Activated T-helper 1 cell treated with anti-CD3 and anti-CD28 coated beads, Interleukin-12 subunit alpha, Interleukin-12 subunit beta, Interleukin-2, Interleukin-4 antibody, amounts not matched to agents 30 ng/mL and 10 ng/mL and 1 ng/mL, durations not matched to agents 14 hours and 24 hours and 36 hours (primary cell): ENCODE results near the gene GIPC2. TPM values are rescaled to one million over a fixed set of nuclear protein-coding genes. Genes with fewer than 3 reads are reported as not detected.
"Not testable (repeated sequence)": the region's sequence is repeated elsewhere in the genome, so short reads cannot be mapped to it uniquely, and the experiment has no call there.

Experiments
- DNase-seq: peaks from one replicate; pipeline ENCODE4 v3.0.0; 2021; ENCODE audit warnings: low spot score
- H3K27ac Mint-ChIP-seq: one replicate; pipeline ENCODE4 v1.8.0; 2021; ENCODE audit warnings: mild to moderate bottlenecking, mixed read lengths
- H3K27me3 Mint-ChIP-seq: one replicate; pipeline ENCODE4 v1.8.0; 2022; ENCODE audit warnings: mild to moderate bottlenecking, moderate library complexity, mixed read lengths; ENCODE audit not compliant: insufficient read depth
- H3K36me3 Mint-ChIP-seq: one replicate; pipeline ENCODE4 v1.8.0; 2021; ENCODE audit warnings: low read depth, mixed read lengths
- H3K4me1 Mint-ChIP-seq: one replicate; pipeline ENCODE4 v1.8.0; 2021; ENCODE audit warnings: low read depth, mixed read lengths
- H3K4me3 Mint-ChIP-seq: one replicate; pipeline ENCODE4 v1.8.0; 2021; ENCODE audit warnings: mild to moderate bottlenecking, moderate library complexity, mixed read lengths
- H3K9me3 Mint-ChIP-seq: one replicate; pipeline ENCODE4 v1.8.0; 2021; ENCODE audit warnings: mixed read lengths
- intact Hi-C: fragments of 100-400 bp; cut with micrococcal nuclease; formaldehyde crosslinking; loops from one replicate; pipeline ENCODE4 v1.15.1; 2024
- total RNA-seq: library from RNA; stranded (reverse); gene quantifications from 2 replicates; pipeline ENCODE4 v1.2.3, GENCODE V29; 2022

Gene GIPC2
- 0.05 TPM in 1 of 2 replicates, not detected in the other for total RNA-seq

- peak within 1 kb of the TSS; percentile 74 for H3K4me3 Mint-ChIP-seq
- no peaks in the 10 kb centered on the region for H3K36me3 Mint-ChIP-seq
- peaks cover 28% of the 10 kb centered on the region for H3K4me1 Mint-ChIP-seq
- intact Hi-C loops, result loop anchor here (5.0 kb wide), 2 partner anchors 36 to 66 kb away; no protein-coding TSS in a partner anchor
- DNase-seq, result peak; percentile 5
- no peak within 1 kb of the TSS for H3K27ac Mint-ChIP-seq
- H3K27me3 Mint-ChIP-seq, result peaks cover 54% of the 10 kb centered on the region
- no peaks in the 10 kb centered on the region for H3K9me3 Mint-ChIP-seq
Measured at GRCh38 chr1:78045926-78046778, at the start of gene GIPC2. TSS of gene GIPC2 (plus strand) at chr1:78045966. CDS start at chr1:78046095, 129 bp downstream.

GRCh38 chr1:77996734-77997133, 49.0 kb upstream of the GIPC2 start:
- Mint-ChIP-seq H3K4me1 (no peaks in the 10 kb centered on the region), H3K4me3 (no peak overlapping the region), H3K36me3 (peaks cover 14% of the 10 kb centered on the region), H3K9me3 (no peaks in the 10 kb centered on the region), H3K27me3 (no peaks in the 10 kb centered on the region), H3K27ac (no peak overlapping the region)
- intact Hi-C loops, result no loop called here
- DNase-seq, result no peak

GRCh38 chr1:78000536-78000935, 45.2 kb upstream of the GIPC2 start:
- not testable (repeated sequence) for H3K9me3 Mint-ChIP-seq, H3K27me3 Mint-ChIP-seq, H3K36me3 Mint-ChIP-seq, H3K4me3 Mint-ChIP-seq, H3K27ac Mint-ChIP-seq, DNase-seq
- intact Hi-C loops, result loop anchor here (10.0 kb wide), 2 partner anchors 624 to 1044 kb away; partner anchors contain the start of gene IFI44L
- peaks cover 28% of the 10 kb centered on the region for H3K4me1 Mint-ChIP-seq

- peaks cover 3% of the 10 kb centered on the region for H3K27me3 Mint-ChIP-seq
- H3K27ac Mint-ChIP-seq, result no peak overlapping the region
- peaks cover 51% of the 10 kb centered on the region for H3K4me1 Mint-ChIP-seq
- H3K9me3 Mint-ChIP-seq, result no peaks in the 10 kb centered on the region
- peaks cover under 1% of the 10 kb centered on the region for H3K36me3 Mint-ChIP-seq
- intact Hi-C loops, result loop anchor here (10.0 kb wide), 2 partner anchors 622 to 1042 kb away; partner anchors contain the start of gene IFI44L
- DNase-seq, result no peak
- no peak overlapping the region for H3K4me3 Mint-ChIP-seq
Measured at GRCh38 chr1:78003070-78003746, 42.6 kb upstream of the GIPC2 start.

GRCh38 chr1:78003882-78004718, 41.7 kb upstream of the GIPC2 start:
- Mint-ChIP-seq H3K4me3 (peak overlapping the region; percentile 90), H3K27me3 (peaks cover 3% of the 10 kb centered on the region), H3K9me3 (no peaks in the 10 kb centered on the region), H3K27ac (peak overlapping the region; percentile 98), H3K36me3 (no peaks in the 10 kb centered on the region), H3K4me1 (peaks cover 54% of the 10 kb centered on the region)
- intact Hi-C loops, result loop anchor here (1.0 to 10.0 kb wide), 8 partner anchors 25 to 1041 kb away; partner anchors contain the start of genes FUBP1, IFI44L and MIGA1
- DNase-seq, result peak; percentile 41

GRCh38 chr1:78004719-78005447, 40.9 kb upstream of the GIPC2 start, which contains the start of gene DNAJB4:
TSS of gene DNAJB4 (plus strand) at chr1:78004939. CDS start at chr1:78005111, 172 bp downstream.
- Mint-ChIP-seq H3K27ac (peak within 1 kb of the TSS; percentile 98), H3K4me3 (peak within 1 kb of the TSS; percentile 90), H3K36me3 (no peaks in the 10 kb centered on the region), H3K9me3 (no peaks in the 10 kb centered on the region), H3K27me3 (peaks cover 3% of the 10 kb centered on the region), H3K4me1 (peaks cover 54% of the 10 kb centered on the region)
- peak; percentile 69 for DNase-seq
- intact Hi-C loops, result loop anchor here (1.0 to 10.0 kb wide), 10 partner anchors 26 to 1040 kb away; partner anchors contain the start of genes FUBP1, IFI44L and MIGA1

GRCh38 chr1:78005448-78005722, 40.4 kb upstream of the GIPC2 start:
- peaks cover 55% of the 10 kb centered on the region for H3K4me1 Mint-ChIP-seq
- H3K36me3 Mint-ChIP-seq, result no peaks in the 10 kb centered on the region
- H3K9me3 Mint-ChIP-seq, result no peaks in the 10 kb centered on the region
- intact Hi-C loops, result loop anchor here (1.0 to 10.0 kb wide), 6 partner anchors 35 to 1039 kb away; partner anchors contain the start of gene IFI44L
- peaks cover 3% of the 10 kb centered on the region for H3K27me3 Mint-ChIP-seq
- peak overlapping the region; percentile 90 for H3K4me3 Mint-ChIP-seq
- peak overlapping the region; percentile 98 for H3K27ac Mint-ChIP-seq
- DNase-seq, result no peak

- Mint-ChIP-seq H3K4me3 (peak overlapping the region; percentile 90), H3K9me3 (no peaks in the 10 kb centered on the region), H3K4me1 (peaks cover 59% of the 10 kb centered on the region), H3K36me3 (no peaks in the 10 kb centered on the region), H3K27me3 (peaks cover 3% of the 10 kb centered on the region), H3K27ac (no peak overlapping the region)
- intact Hi-C loops, result loop anchor here (1.0 to 10.0 kb wide), 6 partner anchors 35 to 1039 kb away; partner anchors contain the start of gene IFI44L
- no peak for DNase-seq
Measured at GRCh38 chr1:78005755-78006154, 40.0 kb upstream of the GIPC2 start.

GRCh38 chr1:78006521-78006920, 39.2 kb upstream of the GIPC2 start:
- intact Hi-C loops, result loop anchor here (5.0 to 10.0 kb wide), 3 partner anchors 618 to 1038 kb away; partner anchors contain the start of gene IFI44L
- H3K4me3 Mint-ChIP-seq, result peak overlapping the region; percentile 81
- no peaks in the 10 kb centered on the region for H3K36me3 Mint-ChIP-seq
- H3K27ac Mint-ChIP-seq, result no peak overlapping the region
- H3K9me3 Mint-ChIP-seq, result no peaks in the 10 kb centered on the region
- no peak for DNase-seq
- H3K4me1 Mint-ChIP-seq, result peaks cover 62% of the 10 kb centered on the region
- H3K27me3 Mint-ChIP-seq, result peaks cover 3% of the 10 kb centered on the region

- intact Hi-C loops, result loop anchor here (5.0 to 10.0 kb wide), 3 partner anchors 617 to 1037 kb away; partner anchors contain the start of gene IFI44L
- no peaks in the 10 kb centered on the region for H3K36me3 Mint-ChIP-seq
Measured at GRCh38 chr1:78007677-78008341, 38.0 kb upstream of the GIPC2 start.

GRCh38 chr1:78009276-78009675, 36.5 kb upstream of the GIPC2 start:
- Mint-ChIP-seq H3K9me3 (no peaks in the 10 kb centered on the region), H3K27me3 (peaks cover 3% of the 10 kb centered on the region), H3K36me3 (peaks cover 4% of the 10 kb centered on the region), H3K4me1 (peaks cover 46% of the 10 kb centered on the region), H3K27ac (no peak overlapping the region), H3K4me3 (no peak overlapping the region)
- intact Hi-C loops, result loop anchor here (5.0 to 10.0 kb wide), 3 partner anchors 616 to 1036 kb away; partner anchors contain the start of gene IFI44L
- no peak for DNase-seq

More at GRCh38 chr1:78007677-78008341, 38.0 kb upstream of the GIPC2 start:
- no peak for DNase-seq
- Mint-ChIP-seq H3K27ac (no peak overlapping the region), H3K27me3 (peaks cover 3% of the 10 kb centered on the region), H3K9me3 (no peaks in the 10 kb centered on the region), H3K4me1 (peaks cover 61% of the 10 kb centered on the region), H3K4me3 (no peak overlapping the region)
